SU-DHL-6 (cell line): ENCODE results near the gene MYOF.

Source experiments
- H2AFZ ChIP-seq: fragments of 200-600 bp; sonication (generic); 2 replicates; pipeline ENCODE4 v1.6.1; 2014; ENCODE audit warnings: low read depth, mild to moderate bottlenecking, moderate library complexity, mixed read lengths, antibody characterized with exemption, low read length; ENCODE audit not compliant: severe bottlenecking
- H3F3A ChIP-seq: fragments of 200-600 bp; shearing (Covaris generic); 2 replicates; pipeline ENCODE4 v1.6.0; 2016; ENCODE audit warnings: antibody characterized with exemption, mild to moderate bottlenecking; ENCODE audit not compliant: insufficient read depth
- H3K27ac ChIP-seq: fragments of 200-600 bp; sonication (generic); 2 replicates; pipeline ENCODE4 v1.5.1; 2016; ENCODE audit warnings: low read depth, mild to moderate bottlenecking, low read length, moderate library complexity, mixed read lengths
- H3K27me3 ChIP-seq: fragments of 200-600 bp; sonication (generic), shearing (Covaris generic); 2 replicates; pipeline ENCODE4 v1.6.0; 2014; ENCODE audit warnings: mild to moderate bottlenecking, low read length
- H3K36me3 ChIP-seq: fragments of 200-600 bp; sonication (generic); 2 replicates; pipeline ENCODE4 v1.6.1; 2014; ENCODE audit warnings: mild to moderate bottlenecking, low read length, mixed read lengths
- H3K4me2 ChIP-seq: fragments of 300-600, 200-600 bp; shearing (Covaris generic), sonication (generic); 2 replicates; pipeline ENCODE4 v1.6.0; 2014; ENCODE audit warnings: low read length, low read depth, mild to moderate bottlenecking; ENCODE audit not compliant: poor library complexity, severe bottlenecking
- H3K4me3 ChIP-seq: fragments of 200-600 bp; sonication (generic); 2 replicates; pipeline ENCODE4 v1.5.1; 2014; ENCODE audit warnings: antibody characterized with exemption, low read length, mild to moderate bottlenecking, mixed read lengths; ENCODE audit not compliant: insufficient read depth, poor library complexity, severe bottlenecking
- H3K79me2 ChIP-seq: fragments of 200-600 bp; sonication (generic); 2 replicates; pipeline ENCODE4 v1.6.1; 2014; ENCODE audit warnings: mild to moderate bottlenecking, low read length, moderate library complexity; ENCODE audit not compliant: insufficient read depth
- H3K9ac ChIP-seq: fragments of 200-600 bp; sonication (generic); 2 replicates; pipeline ENCODE4 v1.7.0; 2014; ENCODE audit warnings: mild to moderate bottlenecking, low read length
- H3K9me2 ChIP-seq: fragments of 200-600 bp; sonication (generic); replicated peaks from 2 replicates; pipeline ENCODE4 v1.6.1; 2014; ENCODE audit warnings: low read length; ENCODE audit not compliant: insufficient read depth
- H3K9me3 ChIP-seq: fragments of 200-600 bp; sonication (generic); 2 replicates; pipeline ENCODE4 v1.6.1; 2014; ENCODE audit warnings: low read length, mixed read lengths; ENCODE audit not compliant: insufficient read depth
- H4K20me1 ChIP-seq: fragments of 200-600 bp; sonication (generic); 2 replicates; pipeline ENCODE4 v1.6.1; 2014; ENCODE audit warnings: low read depth, mild to moderate bottlenecking, antibody characterized with exemption, low read length, moderate library complexity, mixed read lengths
- CTCF ChIP-seq: fragments of 200-600 bp; sonication (generic); IDR thresholded peaks from one replicate; pipeline ENCODE4 v1.5.1; 2017; ENCODE audit warnings: antibody characterized with exemption, mild to moderate bottlenecking, low read length, moderate library complexity; ENCODE audit not compliant: insufficient read depth, poor library complexity, severe bottlenecking
- EZH2phosphoT487 ChIP-seq: fragments of 200-600 bp; sonication (generic), shearing (Covaris generic); conservative IDR thresholded peaks from 2 replicates; pipeline ENCODE4 v1.6.1; 2018; ENCODE audit warnings: mild to moderate bottlenecking, antibody characterized with exemption, low read length, moderate library complexity, mixed read lengths

MYOF gene

DNA sequence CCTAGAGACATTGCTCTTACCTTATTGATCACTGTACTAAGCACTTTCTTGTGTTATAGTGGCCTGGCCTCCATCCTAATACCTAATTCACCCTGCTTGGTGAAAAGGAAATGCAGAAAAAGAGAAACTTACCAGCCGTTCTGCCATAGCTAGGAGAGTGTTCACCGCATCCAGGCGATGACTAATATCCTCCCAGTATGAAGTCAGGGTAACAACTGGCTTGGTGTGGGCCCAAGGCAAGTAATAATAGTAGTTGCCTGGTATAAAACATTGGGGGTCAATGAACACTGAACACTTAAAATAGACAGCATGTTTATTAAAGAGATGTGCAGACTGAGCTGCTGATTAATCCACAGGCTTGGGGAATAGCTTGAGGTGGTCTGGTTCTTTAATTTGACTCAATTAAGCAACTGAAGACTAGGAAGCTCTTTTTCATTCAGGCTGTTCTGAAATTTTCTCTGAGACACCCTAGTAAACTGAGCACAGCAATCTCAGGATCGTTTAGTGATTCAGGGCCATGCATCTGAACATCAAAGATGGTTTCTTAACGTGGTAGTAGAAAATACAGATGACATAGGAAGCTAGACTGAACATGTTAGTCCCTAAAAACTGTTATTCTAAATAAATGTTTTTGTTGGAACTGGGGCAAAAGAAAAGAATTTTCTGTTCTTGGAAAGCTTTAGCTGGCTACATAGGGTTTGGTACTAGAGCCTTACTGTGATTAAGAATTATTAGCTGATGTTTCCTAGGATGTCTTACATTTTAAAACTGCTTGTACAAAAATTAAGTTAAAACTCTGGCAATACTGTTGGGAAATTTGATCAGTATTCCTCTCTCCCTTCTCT lies 102.2 kb downstream of the MYOF start:
- Histone ChIP-seq H3K79me2 (no peaks in the 10 kb centered on the region), H3K4me3 (no peak overlapping the region), H2AFZ (no peak overlapping the region), H3K36me3 (no peaks in the 10 kb centered on the region), H3K9ac (no peak overlapping the region), H3K9me2 (no peaks in the 10 kb centered on the region), H3K27ac (no peak overlapping the region), H3K27me3 (no peaks in the 10 kb centered on the region), H3K9me3 (no peaks in the 10 kb centered on the region), H3F3A (no peaks in the 10 kb centered on the region), H3K4me2 (no peak overlapping the region), H4K20me1 (no peaks in the 10 kb centered on the region; the same call in 1 of the 2 replicates)
- TF ChIP-seq CTCF (no peak), EZH2phosphoT487 (no peak)

DNA sequence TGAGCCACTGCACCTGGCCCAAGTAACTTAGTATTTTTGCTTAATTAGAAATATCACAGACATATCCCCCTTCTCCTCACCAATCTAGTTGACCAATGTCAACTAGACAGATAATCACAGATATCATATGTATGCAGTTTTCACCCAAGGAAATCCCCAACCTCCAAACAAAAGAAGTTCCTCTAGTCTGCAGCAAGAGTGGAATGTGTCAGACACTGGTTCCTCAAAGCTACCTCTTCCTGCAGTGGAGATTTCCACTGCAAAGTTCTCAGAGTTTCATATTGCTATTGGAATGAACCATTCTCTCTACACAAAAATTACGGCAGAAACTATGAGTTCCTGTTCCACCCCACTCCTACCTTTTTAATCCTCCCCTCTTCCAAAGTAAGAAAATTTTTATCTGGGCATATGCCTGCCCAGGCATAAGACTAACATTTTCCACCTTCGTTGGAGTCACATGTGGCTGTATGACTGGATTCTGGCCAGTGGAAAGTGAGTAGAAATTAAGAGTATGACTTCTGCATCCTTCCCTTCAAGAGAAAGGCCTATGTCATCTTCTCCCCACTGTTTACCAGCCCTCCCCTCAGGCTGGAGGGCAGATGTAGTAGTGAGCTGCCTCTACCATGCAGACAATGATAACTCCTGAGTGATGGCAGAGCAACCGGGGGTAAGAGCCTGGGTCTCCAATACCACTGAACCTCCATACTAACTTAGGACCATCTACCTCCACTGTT lies 103.0 kb downstream of the MYOF start:
- H3K4me2 ChIP-seq: no peak overlapping the region
- no peaks in the 10 kb centered on the region for H3K36me3 ChIP-seq
- H3F3A ChIP-seq: no peaks in the 10 kb centered on the region
- no peaks in the 10 kb centered on the region for H3K9me2 ChIP-seq
- no peaks in the 10 kb centered on the region for H3K27me3 ChIP-seq
- no peaks in the 10 kb centered on the region; the same call in 1 of the 2 replicates for H4K20me1 ChIP-seq
- H3K9ac ChIP-seq: no peak overlapping the region
- TF ChIP-seq CTCF (no peak), EZH2phosphoT487 (no peak)
- no peaks in the 10 kb centered on the region for H3K9me3 ChIP-seq
- no peaks in the 10 kb centered on the region for H3K79me2 ChIP-seq
- H3K4me3 ChIP-seq: no peak overlapping the region
- H3K27ac ChIP-seq: no peak overlapping the region
- no peak overlapping the region for H2AFZ ChIP-seq

- H2AFZ ChIP-seq: no peak overlapping the region
- no peaks in the 10 kb centered on the region for H3K79me2 ChIP-seq
- no peak overlapping the region for H3K27ac ChIP-seq
- H3K9me3 ChIP-seq: no peaks in the 10 kb centered on the region
- TF ChIP-seq EZH2phosphoT487: no peak
- H4K20me1 ChIP-seq: no peaks in the 10 kb centered on the region; the same call in 1 of the 2 replicates
- no peaks in the 10 kb centered on the region for H3F3A ChIP-seq
- H3K4me2 ChIP-seq: no peak overlapping the region
- H3K27me3 ChIP-seq: no peaks in the 10 kb centered on the region
- no peaks in the 10 kb centered on the region for H3K9me2 ChIP-seq
- no peak overlapping the region for H3K4me3 ChIP-seq
- no peaks in the 10 kb centered on the region for H3K36me3 ChIP-seq
- no peak overlapping the region for H3K9ac ChIP-seq
Observed at GRCh38 chr10:93378039-93378438, 104.1 kb downstream of the MYOF start.
